ENCODE measurements around the gene LMCD1. TPM values are rescaled to one million over a fixed set of nuclear protein-coding genes. Genes with fewer than 3 reads are reported as not detected.
A peak's percentile ranks its signal among the peaks of the same experiment; 100 is the strongest.

The LMCD1 gene
- total RNA-seq, 4 donors from 2014 or later, result 13.9 to 64.6 (median 25.6) TPM

DNA sequence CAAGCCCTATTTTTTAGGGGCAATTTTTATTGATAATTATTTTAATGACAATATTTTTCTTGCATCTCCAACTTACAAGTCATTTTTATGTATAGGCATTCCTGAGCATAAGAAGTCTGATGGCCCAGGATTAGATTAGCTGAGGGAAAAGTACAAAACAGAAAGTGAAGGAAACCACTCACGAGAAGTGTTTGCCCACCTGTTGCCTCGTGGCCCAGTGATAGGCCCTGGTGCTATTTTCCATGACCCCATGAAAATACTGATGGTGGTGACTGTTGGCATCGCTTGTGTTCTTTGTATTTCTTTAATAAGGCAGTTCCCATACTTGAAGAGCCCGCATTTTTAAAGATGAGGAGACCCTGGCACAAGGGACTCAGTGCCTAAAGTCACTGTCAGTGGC, 7.9 kb upstream of the LMCD1 start:
- Histone ChIP-seq H3K27ac (no peak overlapping the region), H3K4me3 (replicated peaks in 1 of 3) (no peak overlapping the region), H3K9me3 (no peaks in the 10 kb centered on the region), H3K4me1 (peaks cover 5 to 12% of the 10 kb centered on the region in 2 donors), H3K36me3 (no peaks in the 10 kb centered on the region), H3K27me3 (no peaks in the 10 kb centered on the region)
- no peak for TF ChIP-seq POLR2A (IDR thresholded peaks at IDR 0.05)
- TF ChIP-seq, protein P1, sequence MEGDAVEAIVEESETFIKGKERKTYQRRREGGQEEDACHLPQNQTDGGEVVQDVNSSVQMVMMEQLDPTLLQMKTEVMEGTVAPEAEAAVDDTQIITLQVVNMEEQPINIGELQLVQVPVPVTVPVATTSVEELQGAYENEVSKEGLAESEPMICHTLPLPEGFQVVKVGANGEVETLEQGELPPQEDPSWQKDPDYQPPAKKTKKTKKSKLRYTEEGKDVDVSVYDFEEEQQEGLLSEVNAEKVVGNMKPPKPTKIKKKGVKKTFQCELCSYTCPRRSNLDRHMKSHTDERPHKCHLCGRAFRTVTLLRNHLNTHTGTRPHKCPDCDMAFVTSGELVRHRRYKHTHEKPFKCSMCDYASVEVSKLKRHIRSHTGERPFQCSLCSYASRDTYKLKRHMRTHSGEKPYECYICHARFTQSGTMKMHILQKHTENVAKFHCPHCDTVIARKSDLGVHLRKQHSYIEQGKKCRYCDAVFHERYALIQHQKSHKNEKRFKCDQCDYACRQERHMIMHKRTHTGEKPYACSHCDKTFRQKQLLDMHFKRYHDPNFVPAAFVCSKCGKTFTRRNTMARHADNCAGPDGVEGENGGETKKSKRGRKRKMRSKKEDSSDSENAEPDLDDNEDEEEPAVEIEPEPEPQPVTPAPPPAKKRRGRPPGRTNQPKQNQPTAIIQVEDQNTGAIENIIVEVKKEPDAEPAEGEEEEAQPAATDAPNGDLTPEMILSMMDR (IDR thresholded peaks at IDR 0.05), result no peak
- intact Hi-C loops (cut with DNase I), result no loop called here
- 97 to 98% methylated on average over 4 of the region's 4 CpGs for WGBS, 2 donors
- DNase-seq, result no peak

DNA sequence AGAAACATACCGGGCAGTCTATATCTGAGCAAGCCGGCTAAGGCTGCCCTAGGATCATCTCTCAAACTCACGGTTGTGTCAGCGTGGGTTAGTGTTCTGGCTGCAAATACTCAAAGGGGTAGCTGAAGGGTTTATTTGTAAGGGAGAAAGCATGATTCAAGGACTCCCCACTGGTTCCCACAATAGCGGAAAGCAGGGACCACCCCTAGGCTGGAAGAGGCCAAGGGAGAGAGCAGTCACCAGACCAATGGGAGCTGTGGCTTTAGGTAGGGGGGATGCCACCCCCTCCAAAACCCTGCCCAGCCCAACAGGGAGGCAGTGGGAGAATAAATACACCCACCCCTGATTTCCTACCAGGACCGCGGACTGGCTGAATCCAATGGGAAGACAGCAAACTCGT, 7.3 kb upstream of the LMCD1 start:
- peaks cover 8 to 17% of the 10 kb centered on the region in 2 donors for H3K4me1 ChIP-seq
- TF ChIP-seq POLR2A (IDR thresholded peaks at IDR 0.05), result no peak
- TF ChIP-seq, protein P1 (IDR thresholded peaks at IDR 0.05), result no peak
- H3K36me3 ChIP-seq, result no peaks in the 10 kb centered on the region

DNA sequence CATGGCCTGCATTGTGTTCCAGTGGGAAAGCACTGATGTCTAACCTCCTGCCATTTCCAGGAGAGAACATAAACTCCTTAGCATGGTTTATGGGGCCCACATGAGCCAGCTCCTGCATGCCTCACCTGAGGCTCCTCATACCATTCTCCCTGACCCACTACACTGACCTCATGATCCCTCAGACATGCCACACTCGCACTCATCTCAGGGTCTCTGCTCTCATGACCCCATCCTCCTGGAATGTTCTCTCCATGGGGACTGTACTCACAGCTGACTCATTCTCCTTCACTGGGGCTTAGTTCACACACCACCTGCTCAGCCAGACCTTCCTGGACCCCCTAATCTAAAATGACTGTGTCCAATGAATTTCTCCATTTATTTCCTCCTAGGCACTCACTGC, 4.0 kb upstream of the LMCD1 start:
- H3K36me3 ChIP-seq, result no peaks in the 10 kb centered on the region
- H3K27me3 ChIP-seq, result no peaks in the 10 kb centered on the region
- no peak overlapping the region for H3K4me3 ChIP-seq (replicated peaks in 1 of 3)
- intact Hi-C loops (cut with DNase I), result no loop called here
- TF ChIP-seq, protein P1 (IDR thresholded peaks at IDR 0.05), result no peak
- no peak for TF ChIP-seq POLR2A (IDR thresholded peaks at IDR 0.05)
- WGBS, 2 donors, result 85 to 97% methylated on average over 1 of the region's 1 CpG
- H3K4me1 ChIP-seq, result peaks cover 14 to 23% of the 10 kb centered on the region in 2 donors
- no peak overlapping the region for H3K27ac ChIP-seq
- DNase-seq, result no peak
- no peaks in the 10 kb centered on the region for H3K9me3 ChIP-seq

More for the DNA sequence above, 7.3 kb upstream of the LMCD1 start:
- H3K27me3 ChIP-seq, result no peaks in the 10 kb centered on the region
- DNase-seq, result no peak
- H3K9me3 ChIP-seq, result no peaks in the 10 kb centered on the region
- no peak overlapping the region for H3K4me3 ChIP-seq (replicated peaks in 1 of 3)
- 96% methylated on average over 8 of the region's 8 CpGs for WGBS, 2 donors
- intact Hi-C loops (cut with DNase I), result no loop called here
- H3K27ac ChIP-seq, result no peak overlapping the region

DNA sequence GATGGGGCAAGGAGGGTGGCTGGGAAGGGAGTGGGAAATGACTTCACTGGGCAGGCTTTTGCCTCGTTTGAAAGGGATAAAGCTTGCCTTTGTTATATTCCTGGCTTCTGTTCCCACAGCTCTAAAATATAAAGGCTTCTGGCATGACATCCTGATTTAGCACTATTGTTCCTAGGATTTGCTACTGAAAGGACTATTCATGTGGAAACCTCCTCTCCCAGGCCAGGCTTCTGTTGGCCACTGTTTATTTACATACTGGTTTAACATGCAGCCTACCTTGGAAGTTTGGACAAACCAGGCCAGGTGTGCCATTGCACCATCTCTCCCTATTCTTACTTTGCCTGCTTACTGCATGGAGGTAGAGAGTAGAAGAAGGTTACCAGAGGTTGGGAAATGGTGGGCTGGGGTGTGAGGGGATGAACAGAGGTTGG, 2.4 kb upstream of the LMCD1 start:
- Histone ChIP-seq H3K4me1 (peaks cover 14 to 23% of the 10 kb centered on the region in 2 donors), H3K27ac (peak overlapping the region; percentile 65 to 90 (median 87)), H3K36me3 (no peaks in the 10 kb centered on the region), H3K4me3 (replicated peaks in 1 of 3) (no peak overlapping the region), H3K9me3 (no peaks in the 10 kb centered on the region), H3K27me3 (no peaks in the 10 kb centered on the region)
- intact Hi-C loops (cut with DNase I), result no loop called here
- 15 to 16% methylated on average over 1 of the region's 1 CpG for WGBS, 2 donors
- TF ChIP-seq, protein P1 (IDR thresholded peaks at IDR 0.05), result no peak
- peak in 1 of 2 donors; percentile 37 for TF ChIP-seq POLR2A (IDR thresholded peaks at IDR 0.05)
- DNase-seq, result peak; percentile 45 to 53

DNA sequence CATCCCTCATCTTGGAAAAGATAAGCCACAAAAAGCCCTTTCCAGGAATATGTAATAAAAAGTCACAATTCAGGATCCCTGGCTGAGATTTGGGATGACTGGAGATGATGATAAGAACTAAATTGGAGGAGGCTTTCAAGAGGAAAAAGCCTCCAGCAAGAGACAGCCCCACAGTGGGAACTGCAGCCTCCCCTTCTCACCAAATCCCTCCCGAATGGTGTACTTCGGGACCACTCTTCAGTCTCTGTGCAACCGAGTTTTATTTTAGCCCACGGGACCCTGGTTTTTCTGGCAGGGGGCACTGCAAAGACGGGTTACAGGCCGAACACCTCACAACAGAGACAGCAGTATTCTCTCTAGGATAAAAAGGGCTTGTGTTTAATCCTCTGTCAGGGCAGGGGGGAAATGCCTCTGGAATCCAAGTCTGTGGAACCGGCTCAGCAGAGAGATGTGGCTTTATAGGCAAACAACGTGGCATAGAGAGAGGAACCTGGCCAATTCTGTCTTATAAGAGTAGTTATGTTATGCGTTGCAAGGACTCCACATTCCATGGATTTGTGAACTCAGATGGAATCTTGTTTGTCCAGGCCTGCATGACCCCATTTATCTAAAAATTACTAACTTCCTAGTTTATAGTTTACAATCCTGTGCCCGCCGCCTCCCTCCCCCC, 1.2 kb upstream of the LMCD1 start:
- H3K9me3 ChIP-seq, result no peaks in the 10 kb centered on the region
- TF ChIP-seq POLR2A (IDR thresholded peaks at IDR 0.05), result no peak
- TF ChIP-seq, protein P1 (IDR thresholded peaks at IDR 0.05), result no peak
- DNase-seq, result peak in 1 of 2 donors; percentile 20
- no peaks in the 10 kb centered on the region for H3K27me3 ChIP-seq
- WGBS, 2 donors, result 44 to 51% methylated on average over 10 to 11 of the region's 11 CpGs
- peaks cover 16 to 31% of the 10 kb centered on the region in 2 donors for H3K4me1 ChIP-seq
- no peak overlapping the region for H3K4me3 ChIP-seq (replicated peaks in 1 of 3)
- H3K27ac ChIP-seq, result peak overlapping the region; percentile 45 to 90 (median 87)
- intact Hi-C loops (cut with DNase I), result no loop called here
- no peaks in the 10 kb centered on the region for H3K36me3 ChIP-seq
